Measurements from ENCODE around the gene HSD17B3. TPM values are rescaled to one million over a fixed set of nuclear protein-coding genes. Genes with fewer than 3 reads are reported as not detected.

Gene HSD17B3
- polyA plus RNA-seq, 1 of the 3 experiments (the other 2 are of a cell fraction), result 0.51 TPM

DNA sequence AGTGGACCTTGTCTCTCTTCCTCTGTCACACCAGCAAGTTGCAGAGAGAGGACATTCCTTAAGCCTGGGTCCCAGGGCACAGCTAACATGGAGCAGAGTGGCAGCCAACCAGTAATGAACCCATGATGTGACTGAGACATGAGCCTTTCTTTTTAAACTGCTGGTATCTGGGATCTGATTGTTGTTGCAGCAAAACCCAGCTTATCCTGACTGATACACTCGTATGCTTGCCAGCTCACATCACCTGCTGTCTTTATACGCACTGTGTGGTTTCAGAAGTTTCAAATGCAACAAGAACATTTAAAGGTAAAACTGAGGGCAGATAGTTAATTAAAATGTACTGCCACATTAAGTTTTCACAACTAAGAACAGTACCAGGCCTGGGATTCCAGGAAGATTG lies 97.1 kb downstream of the HSD17B3 start:
- Histone ChIP-seq H3F3A (replicated peaks; ENCODE audit: insufficient read depth) (no peaks in the 10 kb centered on the region), H3K4me3 (ENCODE audit: low read depth in 2 of 2, low read length in 1 of 2) (no peak overlapping the region), H3K9ac (no peak overlapping the region), H3K27me3 (ENCODE audit: insufficient read depth) (peaks cover 12% of the 10 kb centered on the region; the same call in 1 of the 2 replicates), H3K9me3 (no peaks in the 10 kb centered on the region), H3K27ac (ENCODE audit: low read depth in 2 of 2, low read length in 1 of 2) (no peak overlapping the region), H2AFZ (ENCODE audit: low read depth) (no peak overlapping the region), H3K4me1 (ENCODE audit: control insufficient read depth in 1 of 2, insufficient read depth in 2 of 2, low read depth in 1 of 2, low read length in 1 of 2) (peaks cover 0 to 18% of the 10 kb centered on the region in 2 experiments; a peak in 1 of 4 replicates), H3K4me2 (no peak overlapping the region), H4K20me1 (ENCODE audit: insufficient read depth) (no peaks in the 10 kb centered on the region), H3K36me3 (replicated peaks in 1 of 2; ENCODE audit: control insufficient read depth in 1 of 2, insufficient read depth in 2 of 2, low read length in 1 of 2) (no peaks in the 10 kb centered on the region), H3K9me2 (no peaks in the 10 kb centered on the region), H3K79me2 (ENCODE audit: insufficient read depth) (no peaks in the 10 kb centered on the region)
- DNase-seq, result no peak
- no peak for TF ChIP-seq IRF3 (IDR thresholded peaks at IDR 0.05; ENCODE audit: low read depth, low read length)
- TF ChIP-seq JUND (IDR thresholded peaks at IDR 0.05), result no peak
- no peak for TF ChIP-seq MAX (IDR thresholded peaks at IDR 0.05; ENCODE audit: low read depth)
- no peak for TF ChIP-seq MEF2A (IDR thresholded peaks at IDR 0.05; ENCODE audit: borderline replicate concordance, low read depth)
- TF ChIP-seq GABPA (IDR thresholded peaks at IDR 0.05; ENCODE audit: low read depth), result no peak
- TF ChIP-seq NFIC (IDR thresholded peaks at IDR 0.05; ENCODE audit: borderline replicate concordance), result no peak
- ChIA-PET CTCF (interaction anchor here (6.0 kb wide), 1 partner anchor 12 kb away, joined by 33 read pairs; no protein-coding TSS in a partner anchor), POLR2A (no interaction called here)
- WGBS (ENCODE audit: low lambda C conversion rate), result 77% methylated on average over 2 of the region's 2 CpGs

DNA sequence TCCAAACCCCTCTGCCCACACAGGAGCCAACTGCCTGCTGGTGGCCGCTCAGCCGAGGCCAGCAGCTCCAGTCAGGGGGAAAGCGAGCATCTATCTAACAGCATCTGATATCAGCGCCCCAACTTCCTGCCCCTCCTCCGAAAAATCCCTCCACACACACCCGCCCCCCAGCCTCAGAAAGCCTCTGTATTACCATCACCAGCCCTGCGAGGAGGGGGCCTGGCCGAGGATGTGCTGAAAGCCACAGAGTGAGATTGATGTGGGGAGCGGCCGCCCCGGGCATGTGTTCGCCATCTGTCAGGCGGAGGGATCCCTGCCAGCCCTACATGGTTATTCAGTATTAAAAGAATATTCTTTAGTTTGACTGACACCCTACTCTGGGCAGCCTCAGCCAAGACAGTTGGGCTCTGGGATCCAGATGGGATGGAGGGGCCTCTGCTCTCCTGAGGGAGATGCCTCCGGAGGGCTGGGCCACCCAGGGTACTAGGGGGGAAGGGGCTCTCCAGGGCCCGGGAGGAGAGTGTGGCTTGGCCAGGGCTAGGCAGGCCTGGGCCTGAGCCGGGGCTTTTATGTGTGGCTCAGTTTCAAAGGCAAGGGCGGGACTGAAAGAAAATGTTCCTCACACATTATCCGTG lies 98.0 kb downstream of the HSD17B3 start:
- Histone ChIP-seq H3K9me3 (no peaks in the 10 kb centered on the region), H2AFZ (ENCODE audit: low read depth) (no peak overlapping the region), H3K9ac (no peak overlapping the region), H3K4me3 (ENCODE audit: low read depth in 2 of 2, low read length in 1 of 2) (no peak overlapping the region; a peak in 1 of 4 replicates), H3K79me2 (ENCODE audit: insufficient read depth) (no peaks in the 10 kb centered on the region), H3K27ac (ENCODE audit: low read depth in 2 of 2, low read length in 1 of 2) (peak overlapping the region in 1 of 2 experiments; percentile 72; a peak in 2 of 4 replicates), H4K20me1 (ENCODE audit: insufficient read depth) (no peaks in the 10 kb centered on the region), H3K27me3 (ENCODE audit: insufficient read depth) (peaks cover 16% of the 10 kb centered on the region), H3K4me2 (no peak overlapping the region), H3K36me3 (replicated peaks in 1 of 2; ENCODE audit: control insufficient read depth in 1 of 2, insufficient read depth in 2 of 2, low read length in 1 of 2) (no peaks in the 10 kb centered on the region), H3K9me2 (no peaks in the 10 kb centered on the region), H3K4me1 (ENCODE audit: control insufficient read depth in 1 of 2, insufficient read depth in 2 of 2, low read depth in 1 of 2, low read length in 1 of 2) (peaks cover 0 to 18% of the 10 kb centered on the region in 2 experiments; a peak in 1 of 4 replicates), H3F3A (replicated peaks; ENCODE audit: insufficient read depth) (no peaks in the 10 kb centered on the region)
- TF ChIP-seq RCOR1 (IDR thresholded peaks at IDR 0.05; ENCODE audit: low read length) (peak; percentile 84), POLR2AphosphoS5 (IDR thresholded peaks at IDR 0.05; ENCODE audit: low read depth, low read length) (peak; percentile 21; the same call in 1 of the 2 replicates), RAD21 (IDR thresholded peaks at IDR 0.05; ENCODE audit: low read length) (no peak), TCF12 (IDR thresholded peaks at IDR 0.05) (peak; percentile 78), GATA2 (CRISPR knock-in tag; IDR thresholded peaks at IDR 0.05) (peak; percentile 86), RFX5 (IDR thresholded peaks at IDR 0.05; ENCODE audit: low read length) (no peak), EP300 (IDR thresholded peaks at IDR 0.05; ENCODE audit: borderline replicate concordance in 1 of 2, low read depth in 1 of 2, low read length in 1 of 2) (0 out of 4 replicates have a peak, but pooled peaks of 1 of the 2 experiments have one; percentile 78), CHD2 (IDR thresholded peaks at IDR 0.05; ENCODE audit: low read length, partially characterized antibody) (peak; percentile 85), FOXJ3 (CRISPR knock-in tag; IDR thresholded peaks at IDR 0.05) (peak; percentile 29; the same call in 1 of the 2 replicates)
- TF ChIP-seq, protein P1, sequence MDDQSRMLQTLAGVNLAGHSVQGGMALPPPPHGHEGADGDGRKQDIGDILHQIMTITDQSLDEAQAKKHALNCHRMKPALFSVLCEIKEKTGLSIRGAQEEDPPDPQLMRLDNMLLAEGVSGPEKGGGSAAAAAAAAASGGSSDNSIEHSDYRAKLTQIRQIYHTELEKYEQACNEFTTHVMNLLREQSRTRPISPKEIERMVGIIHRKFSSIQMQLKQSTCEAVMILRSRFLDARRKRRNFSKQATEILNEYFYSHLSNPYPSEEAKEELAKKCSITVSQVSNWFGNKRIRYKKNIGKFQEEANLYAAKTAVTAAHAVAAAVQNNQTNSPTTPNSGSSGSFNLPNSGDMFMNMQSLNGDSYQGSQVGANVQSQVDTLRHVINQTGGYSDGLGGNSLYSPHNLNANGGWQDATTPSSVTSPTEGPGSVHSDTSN (IDR thresholded peaks at IDR 0.05), result peak; percentile 39; the same call in 1 of the 2 replicates
- peak; percentile 89 for DNase-seq
- ChIA-PET CTCF (interaction anchor here (0.6 to 6.0 kb wide), 2 partner anchors 13 to 1045 kb away, joined by 3 to 33 read pairs; no protein-coding TSS in a partner anchor), POLR2A (interaction anchor here (1.1 kb wide), 1 partner anchor 27 kb away, joined by 3 read pairs; no protein-coding TSS in a partner anchor)
- WGBS (ENCODE audit: low lambda C conversion rate), result 6% methylated on average over 15 of the region's 18 CpGs

All from SK-N-SH (cell line).